H4 (cell line): ENCODE measurements around the gene PRSS22. TPM values are rescaled to one million over a fixed set of nuclear protein-coding genes. Genes with fewer than 3 reads are reported as not detected.

Experiments used
- DNase-seq: peaks from one replicate; pipeline ENCODE4 v3.0.0-alpha.2; 2015; ENCODE audit warnings: low spot score
- total RNA-seq: library from RNA; depleted of rRNA; stranded (reverse); fragments of >200 nt; shearing (Covaris generic); gene quantifications from 2 replicates; pipeline ENCODE4 v1.2.3, GENCODE V29; 2014; rRNA removed

PRSS22 gene, protein sequence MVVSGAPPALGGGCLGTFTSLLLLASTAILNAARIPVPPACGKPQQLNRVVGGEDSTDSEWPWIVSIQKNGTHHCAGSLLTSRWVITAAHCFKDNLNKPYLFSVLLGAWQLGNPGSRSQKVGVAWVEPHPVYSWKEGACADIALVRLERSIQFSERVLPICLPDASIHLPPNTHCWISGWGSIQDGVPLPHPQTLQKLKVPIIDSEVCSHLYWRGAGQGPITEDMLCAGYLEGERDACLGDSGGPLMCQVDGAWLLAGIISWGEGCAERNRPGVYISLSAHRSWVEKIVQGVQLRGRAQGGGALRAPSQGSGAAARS
- not detected in 2 replicates for total RNA-seq

DNA sequence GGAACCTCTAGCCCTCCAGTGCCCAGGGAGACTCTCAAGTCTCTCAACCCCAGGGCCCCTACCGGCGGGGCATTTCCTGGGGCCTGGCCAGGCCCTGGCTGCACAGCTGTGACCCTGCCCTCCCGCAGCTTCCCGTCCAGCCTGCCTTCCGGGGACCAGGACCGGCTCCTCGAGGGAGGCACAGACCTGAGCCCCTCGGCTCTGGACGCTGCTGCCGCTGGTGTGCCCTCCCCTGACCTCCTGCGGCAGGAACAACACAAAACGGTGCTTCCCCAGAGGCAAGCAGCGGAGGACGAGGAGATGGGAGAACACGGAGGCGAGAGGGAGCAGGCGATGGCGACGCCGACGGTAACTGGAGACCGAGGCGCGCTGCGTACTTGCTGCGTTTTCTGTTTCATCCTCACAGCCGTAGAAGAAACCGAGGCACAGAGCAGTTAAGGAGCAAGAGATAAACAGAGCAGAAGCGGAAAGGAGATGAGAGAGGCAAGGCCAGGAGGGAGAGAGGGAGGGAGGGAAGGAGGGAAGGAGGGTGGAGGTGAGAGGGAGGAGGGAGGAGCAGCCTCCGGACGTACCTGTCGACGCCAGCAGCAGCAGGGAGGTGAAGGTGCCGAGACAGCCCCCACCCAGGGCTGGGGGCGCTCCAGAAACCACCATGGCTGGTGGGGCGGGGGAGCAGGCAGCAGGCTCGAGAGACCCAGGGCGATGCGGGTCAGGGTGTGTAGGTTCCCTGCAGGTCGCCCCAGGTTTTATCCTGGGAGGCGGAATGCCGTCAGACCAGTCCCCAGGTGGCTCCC, at the start of gene PRSS22:
PRSS22 (minus strand) TSS at position 720 of the 794 bp plus-strand sequence; CDS start at position 654, 66 bp downstream.
- DNase-seq, result no peak

DNA sequence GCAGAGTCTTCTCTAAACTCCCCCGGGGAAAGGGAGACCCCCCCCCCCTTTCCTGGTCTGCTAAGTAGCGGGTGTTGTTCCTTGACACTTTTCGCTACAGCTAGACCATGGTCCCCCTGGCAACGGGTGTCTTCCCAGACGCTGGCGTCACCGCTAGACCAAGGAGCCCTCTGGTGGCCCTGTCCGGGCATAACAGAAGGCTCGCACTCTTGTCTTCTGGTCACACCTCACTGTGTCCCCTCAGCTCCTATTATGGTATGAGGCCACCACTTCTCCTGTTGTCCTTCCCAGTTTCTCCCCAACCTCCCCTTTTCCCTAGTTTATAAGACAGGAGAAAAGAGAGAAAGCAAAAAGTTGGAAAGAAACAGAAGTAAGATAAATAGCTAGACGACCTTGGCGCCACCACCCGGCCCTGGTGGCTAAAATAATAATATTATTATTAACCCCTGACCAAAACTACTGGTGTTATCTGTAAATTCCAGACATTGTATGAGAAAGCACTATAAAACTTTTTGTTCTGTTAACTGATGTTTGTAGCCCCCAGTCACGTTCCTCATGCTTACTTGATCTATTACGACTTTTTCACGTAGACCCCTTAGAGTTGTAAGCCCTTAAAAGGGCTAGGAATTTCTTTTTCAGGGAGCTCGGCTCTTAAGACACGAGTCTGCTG, 49.2 kb upstream of the PRSS22 start:
- peak; percentile 53 for DNase-seq

DNA sequence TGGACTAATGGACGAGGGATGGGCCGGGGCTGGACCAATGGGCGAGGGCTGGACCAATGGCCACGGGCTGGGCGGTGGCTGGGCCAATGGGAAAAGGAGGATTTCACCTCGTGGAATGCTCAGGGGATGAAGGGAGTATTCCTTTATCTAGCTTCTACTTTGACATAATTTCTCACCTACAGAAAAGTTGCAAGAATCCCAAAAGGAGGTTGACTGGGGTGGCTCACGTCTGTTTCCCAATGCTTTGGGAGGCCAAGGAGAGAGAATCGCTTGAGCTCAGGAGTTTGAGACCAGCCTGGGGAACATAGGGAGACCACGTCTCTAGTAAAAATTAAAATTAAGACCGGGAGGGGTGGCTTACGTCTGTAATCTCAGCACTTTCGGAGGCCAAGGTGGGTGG, 48.0 kb upstream of the PRSS22 start:
- no peak for DNase-seq

DNA sequence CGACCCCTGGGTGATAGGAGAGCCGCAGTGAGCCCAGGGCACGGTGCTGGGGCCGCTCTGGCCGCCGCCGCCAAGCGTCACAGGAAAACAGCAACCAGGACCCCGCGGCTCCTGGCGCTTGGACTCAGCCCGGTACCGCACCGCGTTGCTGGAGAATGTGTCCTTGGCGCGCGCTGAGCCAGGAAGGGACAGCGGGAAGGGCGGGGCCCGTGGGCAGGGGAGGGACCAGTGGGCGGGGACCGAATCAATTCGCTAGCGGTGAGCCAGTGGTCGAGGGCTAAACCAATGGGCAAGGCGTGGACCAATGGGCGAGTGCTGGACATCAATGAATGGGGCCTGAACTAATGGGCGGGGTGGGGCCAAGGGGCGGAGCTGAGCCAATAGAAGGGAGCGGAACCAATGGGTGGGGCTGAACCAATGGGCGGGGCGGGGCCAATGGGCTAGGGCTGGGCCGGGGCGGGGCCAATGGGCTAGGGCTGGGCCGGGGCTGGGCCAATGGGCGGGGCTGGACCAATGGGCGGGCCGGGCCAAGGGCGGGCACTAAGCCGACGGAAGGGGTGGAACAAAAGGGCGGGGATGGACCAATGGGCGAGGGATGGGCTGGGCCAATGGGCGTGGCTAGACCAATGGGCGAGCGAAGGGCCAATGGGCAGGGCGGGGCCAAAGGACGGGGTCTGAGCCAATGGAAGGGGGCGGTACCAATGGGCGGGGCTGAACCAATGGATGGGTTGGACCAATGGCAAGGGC, 47.4 kb upstream of the PRSS22 start:
- DNase-seq, result peak; percentile 98

DNA sequence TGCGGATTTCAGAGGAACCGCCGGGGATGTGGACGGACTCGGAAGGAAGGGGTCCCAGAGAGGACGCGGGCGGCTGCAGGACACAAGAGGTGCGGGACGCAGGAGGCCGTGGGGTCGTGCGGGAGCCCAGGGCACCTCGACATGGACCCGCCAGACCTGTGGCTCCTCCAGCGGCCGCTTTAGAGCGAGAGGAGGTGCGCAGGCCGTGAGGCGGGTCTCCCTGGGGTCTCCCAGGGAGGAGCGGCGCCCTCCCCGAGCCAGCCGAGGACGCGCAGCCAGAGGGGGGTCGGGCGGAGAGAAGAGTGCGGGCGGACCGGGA, 46.9 kb upstream of the PRSS22 start:
- no peak for DNase-seq

DNA sequence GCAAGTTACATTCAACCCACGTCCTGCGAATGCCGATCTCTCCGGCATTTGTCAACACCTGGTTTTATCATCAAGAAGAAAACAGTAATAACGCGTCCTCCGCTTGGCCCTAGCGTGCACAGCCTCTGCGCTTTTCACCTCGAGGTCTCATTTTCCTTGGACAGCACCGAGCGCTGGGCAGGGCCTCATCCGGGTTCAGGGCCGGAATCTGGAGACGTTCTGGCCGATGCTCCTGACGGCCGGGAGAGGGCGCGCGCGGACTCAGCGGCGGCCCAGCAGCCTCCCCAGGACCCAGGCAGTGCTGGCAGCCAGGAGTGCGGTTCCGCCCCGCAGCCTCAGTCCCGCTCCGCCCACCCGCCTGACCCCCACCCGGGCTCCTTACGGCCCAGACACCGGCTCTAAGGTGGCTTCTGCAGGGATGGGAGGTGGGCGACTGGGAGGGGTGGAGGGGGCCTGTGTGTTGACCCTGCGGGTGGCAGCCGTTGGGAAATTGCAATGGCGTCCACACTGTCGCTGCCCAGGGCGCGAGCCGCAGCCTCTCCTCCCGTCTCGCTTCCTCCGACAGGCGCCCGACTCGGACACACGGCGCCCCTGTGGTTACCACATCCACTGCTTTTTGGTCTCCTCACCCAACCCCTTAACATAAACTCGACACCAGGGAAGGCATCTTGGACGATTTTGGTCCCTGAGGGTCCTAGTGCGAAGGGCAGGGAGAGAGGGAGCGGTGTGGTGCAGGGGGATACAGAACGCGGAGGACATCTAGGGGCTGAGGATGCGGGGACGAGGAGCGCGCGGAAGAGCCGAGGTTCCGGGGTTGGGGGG, 46.3 kb upstream of the PRSS22 start:
- DNase-seq, result peak; percentile 76

DNA sequence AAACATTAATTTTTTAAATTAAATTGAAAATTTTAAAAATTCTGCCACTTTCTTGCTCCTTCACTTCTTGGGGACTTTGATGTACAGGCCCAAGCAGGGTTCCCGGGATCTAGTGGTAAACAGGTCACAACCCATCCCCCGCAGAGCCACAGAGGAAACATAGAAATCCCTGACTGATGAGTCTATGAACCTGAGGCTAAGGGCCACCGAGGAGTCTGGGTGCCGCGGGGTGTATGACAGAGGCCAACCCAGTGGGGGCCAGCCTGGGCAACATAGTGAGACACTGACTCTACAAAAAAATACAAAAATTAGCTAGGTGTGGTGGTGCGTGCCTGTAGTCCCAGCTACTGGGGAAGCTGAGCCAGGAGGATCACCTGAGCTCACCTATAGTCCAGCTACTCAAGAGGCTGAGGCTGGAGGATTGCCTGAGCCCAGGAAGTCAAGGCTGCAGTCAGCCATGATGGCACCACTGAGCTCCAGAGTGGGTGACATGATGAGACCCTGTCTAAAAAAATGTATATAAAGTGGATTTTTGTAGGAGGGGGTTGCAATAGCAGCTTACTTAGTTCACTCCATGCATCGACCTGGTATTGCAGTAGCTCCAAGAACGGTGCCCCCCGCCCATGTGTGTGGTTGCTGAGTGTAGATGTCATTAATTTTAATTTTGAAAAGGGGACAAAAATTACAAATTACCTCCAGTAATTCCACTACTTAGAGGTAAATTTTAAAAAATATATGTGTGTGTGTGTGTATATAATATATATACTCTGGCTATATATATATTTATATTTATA, 44.6 kb upstream of the PRSS22 start:
- DNase-seq, result no peak

DNA sequence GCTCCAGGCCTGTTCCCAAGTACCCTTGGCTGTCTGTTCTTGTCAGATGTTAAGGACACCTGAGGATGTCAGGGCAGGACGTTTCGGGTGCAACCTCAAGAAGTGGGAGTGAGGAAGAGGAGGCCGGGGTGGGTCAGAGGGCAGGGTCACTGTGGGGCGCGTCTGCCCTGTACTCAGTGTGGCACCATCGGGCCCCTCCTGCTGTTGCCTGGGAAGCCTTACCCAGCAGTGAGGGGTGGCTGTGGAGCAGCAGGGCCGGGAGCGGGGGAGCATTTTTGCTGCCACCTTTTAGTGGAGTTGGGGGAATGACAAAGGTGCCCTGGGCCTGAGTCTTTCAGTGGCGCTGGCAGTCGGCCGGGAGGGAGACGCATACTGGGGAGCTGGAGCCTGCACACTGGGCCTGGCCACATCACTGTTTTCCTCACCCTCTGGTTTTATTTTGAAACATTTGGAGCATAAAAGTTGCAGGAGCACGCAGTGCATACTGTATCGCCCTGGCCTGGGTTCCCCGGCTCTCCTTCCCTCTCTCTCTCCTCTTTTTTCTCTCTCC, 42.6 kb upstream of the PRSS22 start:
- no peak for DNase-seq

DNA sequence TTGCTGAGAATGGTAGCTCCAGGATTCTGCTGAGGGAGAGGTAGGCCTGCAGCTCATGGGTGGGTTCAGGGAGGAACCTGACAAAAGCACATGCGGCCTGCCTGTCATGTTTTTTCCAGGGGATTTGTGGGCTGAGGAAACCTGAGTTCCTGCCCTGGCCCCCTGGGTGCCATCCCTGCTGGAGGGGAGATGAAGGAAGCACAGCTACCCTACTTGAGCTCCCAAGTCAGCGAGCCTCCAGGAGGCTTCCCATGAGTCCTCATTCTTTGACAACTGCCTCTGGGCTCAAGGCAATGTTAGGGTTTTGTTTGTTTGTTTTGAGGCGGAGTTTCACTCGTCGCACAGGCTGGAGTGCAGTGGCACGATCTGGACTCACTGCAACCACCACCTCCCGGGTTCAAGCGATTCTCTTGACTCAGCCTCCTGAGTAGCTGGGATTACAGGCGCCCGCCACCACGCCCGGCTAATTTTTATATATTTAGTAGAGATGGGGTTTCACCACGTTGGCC, 41.6 kb upstream of the PRSS22 start:
- DNase-seq, result no peak

DNA sequence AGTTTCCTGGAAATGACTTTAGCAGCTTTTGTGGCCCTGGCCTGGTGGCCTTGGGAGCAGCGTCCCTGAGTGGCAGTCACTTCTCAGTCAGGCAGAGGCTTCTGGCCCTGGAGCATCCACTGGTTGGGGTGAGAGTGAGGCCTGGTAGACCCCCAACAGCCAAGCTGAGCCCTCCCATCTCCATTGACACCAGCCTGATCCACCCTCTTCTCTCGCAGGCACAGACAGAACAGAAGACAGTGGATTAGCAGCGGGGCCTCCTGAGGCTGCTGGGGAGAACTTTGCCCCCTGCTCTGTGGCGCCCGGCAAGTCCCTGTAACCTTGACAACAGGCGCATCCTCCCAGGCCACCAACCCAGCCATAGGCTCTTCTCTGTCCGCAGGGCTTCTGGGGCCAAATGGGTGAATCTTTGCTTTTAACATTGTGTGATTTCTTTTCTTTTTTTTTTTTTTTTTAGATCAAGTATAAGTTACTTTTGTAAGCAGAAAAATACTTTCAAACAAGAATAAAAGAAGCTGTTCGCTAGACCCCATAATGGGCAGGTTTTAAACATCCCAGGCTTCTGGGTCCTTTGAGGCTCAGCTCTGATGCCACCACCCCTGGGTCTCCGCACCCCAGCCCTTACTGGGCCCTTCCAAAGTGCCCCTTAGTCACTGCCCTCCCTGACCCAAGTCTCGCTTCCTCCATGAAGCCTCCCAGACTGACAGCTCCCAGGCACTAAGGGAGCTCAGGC, 41.0 kb upstream of the PRSS22 start:
- DNase-seq, result no peak

DNA sequence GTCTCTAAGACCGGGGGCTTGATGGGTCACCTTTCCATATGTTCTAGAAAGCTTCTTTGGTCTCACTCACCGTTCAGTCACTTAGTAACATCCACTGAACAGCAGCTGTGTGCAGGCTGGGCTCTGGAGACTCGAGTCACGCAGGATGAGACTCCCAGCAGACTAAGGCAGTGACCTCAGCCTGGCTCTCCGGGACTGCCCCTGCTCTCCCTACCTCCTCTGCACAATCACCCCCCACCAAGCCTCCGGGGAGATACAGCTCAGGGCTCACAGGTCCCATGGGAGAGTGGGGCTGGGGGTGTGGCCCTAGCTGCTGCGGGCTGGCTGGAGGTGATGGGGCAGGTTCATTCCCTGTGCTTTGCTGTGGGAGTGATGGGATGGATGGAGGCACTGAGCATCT, 39.1 kb upstream of the PRSS22 start:
- no peak for DNase-seq

DNA sequence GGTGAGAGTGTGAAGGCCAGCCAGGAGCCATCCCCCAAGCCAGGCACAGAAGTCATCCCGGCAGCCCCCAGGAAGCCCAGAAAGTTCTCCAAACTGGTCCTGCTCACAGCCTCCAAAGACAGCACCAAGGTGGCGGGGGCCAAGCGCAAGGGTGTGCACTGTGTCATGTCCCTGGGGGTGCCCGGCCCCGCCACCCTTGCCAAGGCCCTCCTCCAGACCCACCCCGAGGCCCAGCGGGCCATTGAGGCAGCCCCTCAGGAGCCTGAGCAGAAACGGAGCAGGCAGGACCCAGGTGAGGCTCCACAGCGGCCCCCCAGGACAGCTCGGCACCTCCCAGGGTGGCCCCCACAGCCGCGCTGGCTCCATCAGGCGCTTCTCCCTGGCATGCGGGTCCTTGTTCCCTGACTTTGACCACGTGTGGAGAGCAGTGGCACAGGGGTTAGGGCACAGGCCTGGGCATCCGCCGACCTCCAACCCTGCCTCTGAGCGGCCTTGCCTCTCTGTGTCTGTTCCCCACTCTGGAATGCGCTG, 38.6 kb upstream of the PRSS22 start:
- DNase-seq, result no peak

DNA sequence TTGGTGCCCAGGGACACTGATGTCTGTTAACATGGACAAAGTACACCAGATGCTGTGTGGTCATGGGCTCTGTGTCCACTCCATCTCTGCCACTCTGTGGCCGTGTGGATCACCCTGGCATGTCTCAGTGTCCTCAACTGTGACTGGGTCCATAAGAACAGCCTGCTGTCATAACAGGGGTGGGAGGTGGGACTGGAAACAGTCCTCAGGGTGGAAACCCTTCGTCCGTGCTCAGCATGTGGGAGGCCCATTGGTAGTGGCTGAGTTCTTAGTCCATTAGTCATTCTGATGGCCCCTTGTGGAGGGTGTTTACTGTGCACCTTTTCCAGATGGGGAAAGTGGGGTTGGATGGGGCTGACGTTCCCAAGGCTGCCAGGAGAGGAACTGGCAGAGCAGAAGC, 37.8 kb upstream of the PRSS22 start:
- peak; percentile 38 for DNase-seq

DNA sequence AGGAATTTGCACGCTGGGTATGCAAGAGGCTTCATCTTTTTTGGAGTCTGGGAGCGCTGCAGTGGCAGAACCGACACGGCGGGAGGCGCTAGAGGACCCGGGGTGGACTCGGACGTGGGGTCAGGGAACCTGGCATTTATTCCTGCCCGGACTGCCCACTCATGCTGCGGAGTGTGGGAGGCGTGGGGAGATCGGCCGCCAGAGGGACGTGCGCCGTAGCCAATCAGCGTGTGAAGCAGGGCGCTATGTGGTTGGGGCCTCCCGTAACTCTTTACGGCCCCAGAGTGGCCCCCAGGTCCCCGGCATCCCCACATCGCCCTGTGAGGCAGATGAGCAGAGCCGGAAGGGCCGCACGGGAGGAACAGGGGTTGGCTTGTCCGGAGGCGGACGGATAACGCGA, 36.3 kb upstream of the PRSS22 start:
- no peak for DNase-seq

DNA sequence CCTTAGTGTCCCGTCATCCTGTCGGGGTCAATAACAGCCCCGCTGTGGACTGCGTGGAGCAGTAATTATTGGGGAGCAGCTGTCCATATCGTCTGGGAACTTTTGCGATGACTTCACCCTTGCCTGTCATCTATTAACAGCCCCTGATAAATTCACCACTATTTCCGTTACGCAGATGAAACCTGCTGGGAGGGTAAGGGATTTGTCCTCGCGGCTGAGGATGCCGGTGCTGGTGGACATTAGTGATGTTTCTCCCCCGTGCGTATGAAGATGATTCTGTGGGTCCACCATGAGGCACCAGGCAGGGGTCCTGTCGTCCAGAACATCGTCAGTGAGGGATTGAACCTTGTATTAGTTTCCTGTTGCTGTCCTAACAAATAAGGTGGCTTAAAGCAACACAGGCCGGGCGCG, 26.1 kb upstream of the PRSS22 start:
- no peak for DNase-seq

DNA sequence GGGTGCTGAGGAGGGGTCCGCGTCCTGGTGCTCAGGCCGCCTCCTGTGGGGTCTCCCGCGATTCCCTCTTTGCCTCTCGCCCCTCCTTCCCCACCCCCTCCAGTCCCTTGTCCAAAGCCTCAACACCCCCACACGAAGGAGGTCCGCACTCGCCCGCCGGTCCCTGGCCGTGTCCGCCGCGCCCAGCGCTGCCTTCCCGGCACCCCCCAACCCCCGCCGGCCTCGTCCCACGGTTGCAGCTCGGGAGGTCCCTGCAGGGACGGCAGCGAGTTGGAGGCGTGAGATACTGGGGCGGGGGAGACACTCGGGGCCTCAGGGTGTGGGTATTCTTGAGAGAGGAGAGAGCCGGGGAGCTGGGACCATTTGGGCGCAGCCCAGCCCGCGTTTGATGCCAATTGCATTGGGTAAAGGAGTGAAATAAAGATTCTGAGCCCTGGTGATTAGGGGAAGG, 25.5 kb upstream of the PRSS22 start:
- no peak for DNase-seq

DNA sequence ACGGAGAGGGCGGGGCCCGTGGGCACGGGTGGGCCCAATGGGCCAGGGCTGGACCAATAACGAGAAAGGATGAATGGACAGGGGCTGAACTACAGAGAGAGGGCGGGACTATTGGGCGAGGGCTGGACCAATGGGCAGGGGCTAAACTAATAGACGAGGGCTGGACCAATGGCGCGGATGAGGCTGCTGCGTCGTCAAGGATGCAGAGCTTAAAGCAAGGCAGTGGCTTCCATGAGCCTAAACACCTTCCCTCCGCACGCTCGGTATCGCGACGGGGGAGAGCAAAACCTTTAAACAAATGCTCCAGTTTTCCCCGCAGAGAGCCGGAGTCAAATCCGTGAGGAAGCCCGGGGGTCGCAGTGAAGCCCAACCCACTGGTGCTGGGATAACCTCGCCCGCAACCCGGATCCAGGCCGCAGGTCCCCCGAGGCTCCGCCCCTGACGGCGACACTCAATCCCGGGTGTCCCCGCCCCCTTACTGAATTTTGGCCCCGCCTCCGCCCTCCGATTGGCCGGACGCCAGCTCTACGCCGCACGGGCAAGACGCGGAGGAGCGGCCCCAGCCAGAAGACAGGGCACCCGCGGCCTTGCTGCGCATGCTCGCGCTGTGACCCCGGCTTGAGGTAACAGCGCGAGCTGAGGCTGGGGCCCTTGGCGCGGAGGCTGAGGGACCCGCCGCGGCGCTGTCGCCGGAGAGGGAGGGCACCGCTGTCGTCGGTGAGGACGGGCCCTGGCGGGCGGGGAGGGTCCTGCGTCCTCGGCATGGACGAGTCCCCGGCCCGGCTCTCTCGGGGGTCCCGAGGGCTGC, 24.9 kb upstream of the PRSS22 start, which contains the start of gene FLYWCH2:
FLYWCH2 (plus strand) TSS at position 566 of the 808 bp plus-strand sequence. CDS start 13,235 bp downstream, outside the sequence.
- DNase-seq, result peak; percentile 99
